Trophoblast cell (in vitro differentiated cells and primary cell): ENCODE data around the gene SCEL.

ENCODE experiments used
- DNase-seq, 2 donors: peaks; one replicate each; pipeline ENCODE4 v3.0.0-alpha.2; 2016
- H2AFZ ChIP-seq: 2 replicates; pipeline ENCODE4 v1.6.1; 2013; ENCODE audit warnings: low read length, moderate library complexity, mild to moderate bottlenecking; ENCODE audit not compliant: insufficient read depth, poor library complexity
- H2AK5ac ChIP-seq: 2 replicates; pipeline ENCODE4 v1.6.1; 2013; ENCODE audit warnings: mild to moderate bottlenecking, low read length
- H2BK120ac ChIP-seq: 2 replicates; pipeline ENCODE4 v1.6.1; 2013; ENCODE audit warnings: low read length, mild to moderate bottlenecking, moderate library complexity; ENCODE audit not compliant: insufficient read depth, poor library complexity
- H2BK12ac ChIP-seq: 2 replicates; pipeline ENCODE4 v1.6.1; 2013; ENCODE audit warnings: mild to moderate bottlenecking, low read length, moderate library complexity
- H2BK5ac ChIP-seq: 2 replicates; pipeline ENCODE4 v1.6.1; 2013; ENCODE audit warnings: low read length, low read depth, moderate library complexity, mild to moderate bottlenecking; ENCODE audit not compliant: poor library complexity
- H3K14ac ChIP-seq: 2 replicates; pipeline ENCODE4 v1.6.1; 2013; ENCODE audit warnings: mild to moderate bottlenecking, low read length
- H3K18ac ChIP-seq: 2 replicates; pipeline ENCODE4 v1.6.1; 2013; ENCODE audit warnings: mild to moderate bottlenecking, low read length
- H3K23ac ChIP-seq: 2 replicates; pipeline ENCODE4 v1.6.1; 2013; ENCODE audit warnings: low read length
- H3K27ac ChIP-seq: 2 replicates; pipeline ENCODE4 v1.5.1; 2013; ENCODE audit warnings: low read depth, mild to moderate bottlenecking, inconsistent platforms, low read length, moderate library complexity
- H3K27me3 ChIP-seq: 2 replicates; pipeline ENCODE4 v1.6.1; 2013; ENCODE audit warnings: inconsistent platforms, mild to moderate bottlenecking, low read length, moderate library complexity; ENCODE audit not compliant: insufficient read depth
- H3K36me3 ChIP-seq, 2 experiments: 1 replicate in 1 of 2; 2 replicates in 1 of 2; pipeline ENCODE4 v1.6.1; 2013; ENCODE audit warnings: low read length in 2 of 2, mild to moderate bottlenecking in 2 of 2, moderate library complexity in 1 of 2; ENCODE audit not compliant: insufficient read depth in 2 of 2, control insufficient read depth in 1 of 2
- H3K4ac ChIP-seq: 2 replicates; pipeline ENCODE4 v1.6.1; 2013; ENCODE audit warnings: low read depth, mild to moderate bottlenecking, low read length, moderate library complexity
- H3K4me1 ChIP-seq, 2 experiments: 1 replicate in 1 of 2; 2 replicates in 1 of 2; pipeline ENCODE4 v1.6.1; 2013; ENCODE audit warnings: low read length in 2 of 2, mild to moderate bottlenecking in 2 of 2, moderate library complexity in 1 of 2; ENCODE audit not compliant: insufficient read depth in 2 of 2, control insufficient read depth in 1 of 2
- H3K4me2 ChIP-seq: 2 replicates; pipeline ENCODE4 v1.6.1; 2013; ENCODE audit warnings: inconsistent platforms, mild to moderate bottlenecking, low read length, moderate library complexity
- H3K4me3 ChIP-seq: 2 replicates; pipeline ENCODE4 v1.5.1; 2013; ENCODE audit warnings: mild to moderate bottlenecking, low read depth, low read length, inconsistent platforms
- H3K79me1 ChIP-seq: one replicate; pipeline ENCODE4 v1.6.1; 2013; ENCODE audit warnings: low read length
- H3K79me2 ChIP-seq: 2 replicates; pipeline ENCODE4 v1.6.1; 2013; ENCODE audit warnings: low read length, mild to moderate bottlenecking; ENCODE audit not compliant: control insufficient read depth, insufficient read depth, poor library complexity
- H3K9ac ChIP-seq: 2 replicates; pipeline ENCODE4 v1.6.1; 2013; ENCODE audit warnings: mild to moderate bottlenecking, low read length
- H3K9me3 ChIP-seq: 2 replicates; pipeline ENCODE4 v1.6.1; 2013; ENCODE audit warnings: low read depth, mild to moderate bottlenecking, control low read depth, inconsistent platforms, low read length; ENCODE audit not compliant: insufficient read depth
- H4K12ac ChIP-seq: 2 replicates; pipeline ENCODE4 v1.6.1; 2013; ENCODE audit warnings: low read depth, mild to moderate bottlenecking, low read length, moderate library complexity
- H4K8ac ChIP-seq: 2 replicates; pipeline ENCODE4 v1.6.1; 2013; ENCODE audit warnings: low read depth, mild to moderate bottlenecking, low read length, moderate library complexity
- H4K91ac ChIP-seq: one replicate; pipeline ENCODE4 v1.6.1; 2013; ENCODE audit warnings: low read depth, mild to moderate bottlenecking, low read length, moderate library complexity
- WGBS: extraction: QIAGEN DNeasy Blood & Tissue Kit; methylation state at CpG from one replicate; pipeline ENCODE4 v1.1.7; 2013; ENCODE audit warnings: missing lambda C conversion rate; ENCODE audit not compliant: insufficient read length, insufficient coverage; ENCODE audit errors: extremely low coverage; 5-methylcytosine and 5-hydroxymethylcytosine counted together

The SCEL gene

DNA sequence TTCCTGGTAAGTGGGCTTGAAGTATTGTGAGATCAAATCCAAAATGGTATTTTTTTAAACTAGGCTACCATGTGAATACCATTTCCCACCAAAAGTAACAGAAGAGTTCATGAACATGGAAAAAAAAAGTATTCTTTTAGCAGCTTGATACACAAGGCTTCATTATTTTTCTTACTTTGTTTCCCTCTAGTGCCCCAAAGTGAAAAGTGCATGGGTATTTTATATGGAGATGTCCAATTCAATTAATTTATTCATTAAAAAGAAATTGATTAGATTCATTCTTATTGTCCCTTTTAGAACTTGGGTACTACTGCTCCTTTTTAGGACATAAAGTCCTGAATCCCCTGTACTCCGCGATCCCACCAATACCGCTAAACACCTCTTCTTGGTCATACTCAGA, 28.6 kb upstream of the SCEL start:
- Histone ChIP-seq H3K18ac (no peak overlapping the region), H3K27ac (no peak overlapping the region), H2BK12ac (no peak overlapping the region), H2AFZ (no peak overlapping the region), H3K4me3 (no peak overlapping the region), H3K4me2 (no peak overlapping the region), H3K9me3 (no peaks in the 10 kb centered on the region), H4K12ac (no peak overlapping the region), H4K91ac (no peak overlapping the region), H2BK5ac (no peak overlapping the region), H3K9ac (no peak overlapping the region), H3K14ac (no peak overlapping the region), H3K4ac (no peak overlapping the region), H2BK120ac (no peak overlapping the region), H3K27me3 (no peaks in the 10 kb centered on the region), H3K79me1 (no peaks in the 10 kb centered on the region), H4K8ac (no peak overlapping the region), H2AK5ac (no peak overlapping the region), H3K4me1 (no peaks in the 10 kb centered on the region), H3K36me3 (no peaks in the 10 kb centered on the region), H3K79me2 (no peaks in the 10 kb centered on the region), H3K23ac (no peak overlapping the region)
- DNase-seq: no peak
- WGBS: no CpG with 5 or more reads among the region's 3 CpGs

- H4K8ac ChIP-seq: no peak overlapping the region
- H3K79me1 ChIP-seq: no peaks in the 10 kb centered on the region
- H4K91ac ChIP-seq: no peak overlapping the region
- no peak overlapping the region for H2BK12ac ChIP-seq
- WGBS: no CpG with 5 or more reads among the region's 5 CpGs
- no peak overlapping the region for H3K18ac ChIP-seq
- no peaks in the 10 kb centered on the region for H3K4me1 ChIP-seq
- no peak overlapping the region for H2AK5ac ChIP-seq
- no peak overlapping the region for H3K27ac ChIP-seq
- H2AFZ ChIP-seq: no peak overlapping the region
- no peak overlapping the region for H3K23ac ChIP-seq
- no peaks in the 10 kb centered on the region for H3K9me3 ChIP-seq
- H3K14ac ChIP-seq: no peak overlapping the region
- no peak overlapping the region for H3K4ac ChIP-seq
- H2BK5ac ChIP-seq: no peak overlapping the region
- H3K27me3 ChIP-seq: no peaks in the 10 kb centered on the region
- H3K79me2 ChIP-seq: no peaks in the 10 kb centered on the region
- no peak overlapping the region for H3K9ac ChIP-seq
- no peak overlapping the region for H2BK120ac ChIP-seq
- H3K36me3 ChIP-seq: no peaks in the 10 kb centered on the region
- DNase-seq: no peak
- H4K12ac ChIP-seq: no peak overlapping the region
- H3K4me3 ChIP-seq: no peak overlapping the region
- H3K4me2 ChIP-seq: no peak overlapping the region
These were observed 27.4 kb upstream of the SCEL start for GRCh38 chr13:77507931-77508776.

- Histone ChIP-seq H3K23ac (no peak overlapping the region), H3K79me2 (no peaks in the 10 kb centered on the region), H3K9me3 (no peaks in the 10 kb centered on the region), H3K27ac (no peak overlapping the region), H3K9ac (no peak overlapping the region), H3K4me1 (no peaks in the 10 kb centered on the region), H4K8ac (no peak overlapping the region), H3K79me1 (no peaks in the 10 kb centered on the region), H2BK5ac (no peak overlapping the region), H3K27me3 (no peaks in the 10 kb centered on the region), H3K36me3 (no peaks in the 10 kb centered on the region), H3K4me2 (no peak overlapping the region), H3K4me3 (no peak overlapping the region), H3K18ac (no peak overlapping the region), H3K14ac (no peak overlapping the region), H4K91ac (no peak overlapping the region), H2BK120ac (no peak overlapping the region), H2AK5ac (no peak overlapping the region), H3K4ac (no peak overlapping the region), H2AFZ (no peak overlapping the region), H2BK12ac (no peak overlapping the region), H4K12ac (no peak overlapping the region)
- no peak for DNase-seq
- no CpG with 5 or more reads among the region's 4 CpGs for WGBS
These were observed 26.4 kb upstream of the SCEL start for GRCh38 chr13:77508959-77509620.

DNA sequence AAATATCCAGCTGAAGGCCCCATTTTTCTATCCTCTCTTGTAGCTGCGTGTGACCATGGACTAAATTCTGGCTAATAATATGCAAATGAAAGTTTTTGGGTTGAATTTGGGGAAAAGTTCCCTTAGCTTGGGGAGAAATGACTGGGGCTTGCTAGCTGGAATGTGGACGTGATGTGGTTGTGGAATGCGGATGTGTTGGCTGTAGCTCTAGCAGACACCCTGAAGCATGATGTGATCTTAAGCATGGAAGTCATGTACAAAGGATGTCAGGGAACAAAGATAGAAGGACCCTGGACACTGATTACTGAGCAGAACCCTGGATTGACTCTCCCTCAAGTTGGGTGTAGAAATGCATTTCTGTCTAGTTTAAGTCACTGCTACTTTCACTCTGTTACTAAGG, 25.4 kb upstream of the SCEL start:
- Histone ChIP-seq H2AFZ (no peak overlapping the region), H3K9ac (no peak overlapping the region), H4K8ac (no peak overlapping the region), H3K4me3 (no peak overlapping the region), H2AK5ac (no peak overlapping the region), H3K4me1 (no peaks in the 10 kb centered on the region), H2BK12ac (no peak overlapping the region), H3K14ac (no peak overlapping the region), H2BK120ac (no peak overlapping the region), H2BK5ac (no peak overlapping the region), H3K18ac (no peak overlapping the region), H3K79me1 (no peaks in the 10 kb centered on the region), H3K79me2 (no peaks in the 10 kb centered on the region), H4K91ac (no peak overlapping the region), H3K4ac (no peak overlapping the region), H4K12ac (no peak overlapping the region), H3K4me2 (no peak overlapping the region), H3K36me3 (no peaks in the 10 kb centered on the region), H3K27ac (no peak overlapping the region), H3K27me3 (no peaks in the 10 kb centered on the region), H3K9me3 (no peaks in the 10 kb centered on the region), H3K23ac (no peak overlapping the region)
- WGBS: no CpG with 5 or more reads among the region's 3 CpGs
- no peak for DNase-seq
